Spleen (tissue), 7 donors: ENCODE results near the gene SFTPB.

Source experiments
- CTCF ChIP-seq, 11 experiments: fragments of 200-600 bp in 7 of 11; fragments of 450-650 bp in 4 of 11; sonication (generic) in 4 of 11; IDR thresholded peaks in 8 of 11; conservative IDR thresholded peaks in 3 of 11; 1 replicate in 7 of 11; 2 replicates in 4 of 11; pipeline versions ENCODE4 v1.4.0 to v1.8.0; 2016 to 2021; ENCODE audit warnings: antibody characterized with exemption in 11 of 11, inconsistent platforms in 4 of 11, mild to moderate bottlenecking in 1 of 11
- POLR2A ChIP-seq, 3 donors: fragments of 450-650 bp; IDR thresholded peaks; one replicate each; pipeline ENCODE4 v1.5.1; 2017; ENCODE audit warnings: antibody characterized with exemption in 3 of 3, mild to moderate bottlenecking in 1 of 3
- POLR2AphosphoS5 ChIP-seq, 3 donors: sonication (generic); formaldehyde crosslinking; IDR thresholded peaks; one replicate each; pipeline ENCODE4 v1.5.1; 2017; ENCODE audit warnings: antibody characterized with exemption in 3 of 3
- donor health status: DM: no; HTN: no; CAD: no; lungs with moderate emphysema.
- donor health status: DM: no; HTN: no; CAD: no.
- donor health status: DM: no; HTN: no; CAD: no.

- no peak for TF ChIP-seq POLR2A (IDR thresholded peaks at IDR 0.05)
- TF ChIP-seq POLR2AphosphoS5 (IDR thresholded peaks at IDR 0.05): no peak
- TF ChIP-seq CTCF (IDR thresholded peaks at IDR 0.05 in 8 of 11, conservative IDR thresholded peaks at IDR 0.05 in 3 of 11): no peak
These were observed 30.9 kb upstream of the SFTPB start for GRCh38 chr2:85698880-85699254.
